ENCODE results near the gene KCNJ5. TPM values are rescaled to one million over a fixed set of nuclear protein-coding genes. Genes with fewer than 3 reads are reported as not detected.

Gene KCNJ5
- total RNA-seq, 1 experiment from 2014 or later = not detected

DNA sequence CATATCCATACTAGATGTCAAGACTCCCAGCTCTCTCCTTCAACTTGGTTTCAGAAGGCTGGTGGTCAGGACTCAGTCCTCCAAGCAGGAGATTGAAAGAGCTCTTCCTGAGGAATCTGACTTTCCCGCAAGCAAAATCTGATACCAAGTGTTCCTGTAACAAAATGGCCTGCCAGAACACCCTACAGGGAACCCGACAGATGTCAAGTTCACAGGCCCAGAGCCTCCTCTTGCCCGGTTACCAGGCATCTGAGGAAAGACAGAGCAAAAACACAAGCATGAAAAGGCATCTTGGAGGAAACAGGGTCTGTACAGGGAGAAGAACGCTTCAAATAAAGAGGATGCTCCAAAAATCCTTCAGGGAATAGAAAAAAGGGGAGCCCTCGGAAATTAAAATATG lies 8.7 kb upstream of the KCNJ5 start:
- H3K36me3 ChIP-seq (ENCODE audit: control insufficient read depth, insufficient read depth, low read length) = no peaks in the 10 kb centered on the region
- POLR2A ChIA-PET = no interaction called here
- H3K27me3 Mint-ChIP-seq (ENCODE audit: insufficient read depth, unreplicated experiment) = peaks cover 25% of the 10 kb centered on the region

DNA sequence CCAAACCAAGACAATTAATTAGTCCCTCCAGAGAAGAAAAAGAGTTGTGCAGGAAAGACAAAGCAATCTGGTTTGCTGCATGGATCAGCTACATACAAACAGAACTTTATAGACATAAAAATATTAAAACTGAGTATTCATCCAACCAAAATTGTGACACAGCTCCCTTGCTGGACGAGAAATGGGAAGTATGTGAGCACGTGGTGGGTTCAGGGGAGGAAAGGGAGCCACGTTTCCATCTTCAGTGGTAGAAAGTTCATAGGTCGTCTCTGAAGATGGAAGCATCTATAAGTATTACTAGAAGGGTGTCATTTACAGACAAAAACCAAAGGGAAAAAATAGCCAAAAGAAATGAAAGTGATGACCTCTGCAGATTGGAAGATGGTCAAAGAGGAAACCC lies 7.1 kb upstream of the KCNJ5 start:
- Histone ChIP-seq H3K4me3 (ENCODE audit: low read depth, low read length) (no peak overlapping the region), H3K27me3 (replicated peaks; ENCODE audit: control insufficient read depth, insufficient read depth, low read length) (no peaks in the 10 kb centered on the region; the same call in none of the 2 replicates), H3K4me1 (no peaks in the 10 kb centered on the region), H3K9me3 (no peaks in the 10 kb centered on the region), H3K36me3 (ENCODE audit: control insufficient read depth, insufficient read depth, low read length) (no peaks in the 10 kb centered on the region)
- H3K4me1 Mint-ChIP-seq (ENCODE audit: low read depth, unreplicated experiment) = no peaks in the 10 kb centered on the region
- no peak overlapping the region for H3K27ac Mint-ChIP-seq (ENCODE audit: unreplicated experiment)
- ChIA-PET POLR2A (no interaction called here), CTCF (interaction anchor here (1.2 to 5.8 kb wide), 5 partner anchors 8 to 447 kb away, joined by 3 to 223 read pairs (median 38); no protein-coding TSS in a partner anchor)
- no TSS peak for BruUV-seq (replicated peaks)
- TF ChIP-seq, protein P1, sequence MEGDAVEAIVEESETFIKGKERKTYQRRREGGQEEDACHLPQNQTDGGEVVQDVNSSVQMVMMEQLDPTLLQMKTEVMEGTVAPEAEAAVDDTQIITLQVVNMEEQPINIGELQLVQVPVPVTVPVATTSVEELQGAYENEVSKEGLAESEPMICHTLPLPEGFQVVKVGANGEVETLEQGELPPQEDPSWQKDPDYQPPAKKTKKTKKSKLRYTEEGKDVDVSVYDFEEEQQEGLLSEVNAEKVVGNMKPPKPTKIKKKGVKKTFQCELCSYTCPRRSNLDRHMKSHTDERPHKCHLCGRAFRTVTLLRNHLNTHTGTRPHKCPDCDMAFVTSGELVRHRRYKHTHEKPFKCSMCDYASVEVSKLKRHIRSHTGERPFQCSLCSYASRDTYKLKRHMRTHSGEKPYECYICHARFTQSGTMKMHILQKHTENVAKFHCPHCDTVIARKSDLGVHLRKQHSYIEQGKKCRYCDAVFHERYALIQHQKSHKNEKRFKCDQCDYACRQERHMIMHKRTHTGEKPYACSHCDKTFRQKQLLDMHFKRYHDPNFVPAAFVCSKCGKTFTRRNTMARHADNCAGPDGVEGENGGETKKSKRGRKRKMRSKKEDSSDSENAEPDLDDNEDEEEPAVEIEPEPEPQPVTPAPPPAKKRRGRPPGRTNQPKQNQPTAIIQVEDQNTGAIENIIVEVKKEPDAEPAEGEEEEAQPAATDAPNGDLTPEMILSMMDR (IDR thresholded peaks at IDR 0.05; ENCODE audit: insufficient read depth in 1 of 2, low read depth in 1 of 2, low read length in 1 of 2, severe bottlenecking in 1 of 2, unreplicated experiment in 1 of 2) = no peak
- peaks cover 27% of the 10 kb centered on the region for H3K27me3 Mint-ChIP-seq (ENCODE audit: insufficient read depth, unreplicated experiment)
- H3K36me3 Mint-ChIP-seq (ENCODE audit: insufficient read depth, unreplicated experiment) = no peaks in the 10 kb centered on the region
- no peak for DNase-seq
- H3K9me3 Mint-ChIP-seq (ENCODE audit: unreplicated experiment) = no peaks in the 10 kb centered on the region
- H3K4me3 Mint-ChIP-seq (ENCODE audit: unreplicated experiment) = no peak overlapping the region
- intact Hi-C loops (cut with micrococcal nuclease; ENCODE audit: unreplicated experiment) = loop anchor here (1.0 to 5.0 kb wide), 7 partner anchors 22 to 867 kb away; no protein-coding TSS in a partner anchor

More for the DNA sequence above, 8.7 kb upstream of the KCNJ5 start:
- CTCF ChIA-PET = interaction anchor here (1.5 to 2.7 kb wide), 2 partner anchors 14 to 74 kb away, joined by 3 to 13 read pairs; no protein-coding TSS in a partner anchor
- H3K9me3 Mint-ChIP-seq (ENCODE audit: unreplicated experiment) = no peaks in the 10 kb centered on the region
- H3K36me3 Mint-ChIP-seq (ENCODE audit: insufficient read depth, unreplicated experiment) = no peaks in the 10 kb centered on the region
- TF ChIP-seq, protein P1 (IDR thresholded peaks at IDR 0.05; ENCODE audit: insufficient read depth in 1 of 2, low read depth in 1 of 2, low read length in 1 of 2, severe bottlenecking in 1 of 2, unreplicated experiment in 1 of 2) = no peak
- H3K4me3 Mint-ChIP-seq (ENCODE audit: unreplicated experiment) = no peak overlapping the region
- Histone ChIP-seq H3K9me3 (no peaks in the 10 kb centered on the region), H3K4me1 (no peaks in the 10 kb centered on the region), H3K27me3 (replicated peaks; ENCODE audit: control insufficient read depth, insufficient read depth, low read length) (peaks cover 3% of the 10 kb centered on the region; the same call in 1 of the 2 replicates), H3K4me3 (ENCODE audit: low read depth, low read length) (no peak overlapping the region)
- H3K27ac Mint-ChIP-seq (ENCODE audit: unreplicated experiment) = no peak overlapping the region
- DNase-seq = peak in 1 of 2 experiments; percentile 17
- BruUV-seq (replicated peaks) = no TSS peak
- no peaks in the 10 kb centered on the region for H3K4me1 Mint-ChIP-seq (ENCODE audit: low read depth, unreplicated experiment)
- intact Hi-C loops (cut with micrococcal nuclease; ENCODE audit: unreplicated experiment) = loop anchor here (5.0 kb wide), 1 partner anchor 480 kb away; no protein-coding TSS in a partner anchor

DNA sequence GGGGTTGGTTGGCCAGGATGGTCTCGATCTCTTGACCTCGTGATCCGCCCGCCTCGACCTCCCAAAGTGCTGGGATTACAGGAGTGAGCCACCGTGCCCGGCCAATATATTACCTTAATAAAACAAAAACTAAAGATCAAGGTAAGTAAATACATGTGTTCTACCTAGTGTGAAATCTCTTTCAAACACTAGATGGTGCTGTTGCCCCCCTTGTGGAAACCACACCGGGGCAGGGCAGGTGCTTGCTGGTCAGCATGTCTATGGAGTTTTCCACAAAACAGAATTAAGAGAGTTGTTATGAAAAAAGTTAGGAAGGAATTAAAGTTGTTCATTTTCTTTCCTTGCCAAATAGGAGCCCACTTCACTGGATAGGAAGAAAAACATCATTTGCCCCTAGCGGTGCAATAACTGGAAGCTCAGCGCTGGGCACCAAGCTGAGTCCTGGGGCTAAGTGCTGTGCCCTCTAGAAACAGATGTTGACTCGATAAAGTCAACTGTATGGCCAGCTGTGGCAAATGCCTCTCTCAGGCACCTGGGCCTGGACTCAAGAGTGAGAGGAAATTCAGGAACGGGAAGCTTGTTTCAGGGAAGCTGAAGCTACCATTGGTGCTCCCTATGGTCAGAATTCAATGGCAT lies 6.3 kb upstream of the KCNJ5 start:
- intact Hi-C loops (cut with micrococcal nuclease; ENCODE audit: unreplicated experiment) = loop anchor here (1.0 to 5.0 kb wide), 7 partner anchors 21 to 866 kb away; no protein-coding TSS in a partner anchor
- Histone ChIP-seq H3K4me3 (ENCODE audit: low read depth, low read length) (no peak overlapping the region), H3K4me1 (no peaks in the 10 kb centered on the region; the same call in 1 of the 2 replicates), H3K9me3 (no peaks in the 10 kb centered on the region), H3K27me3 (replicated peaks; ENCODE audit: control insufficient read depth, insufficient read depth, low read length) (no peaks in the 10 kb centered on the region; the same call in none of the 2 replicates), H3K36me3 (ENCODE audit: control insufficient read depth, insufficient read depth, low read length) (no peaks in the 10 kb centered on the region)
- no peaks in the 10 kb centered on the region for H3K36me3 Mint-ChIP-seq (ENCODE audit: insufficient read depth, unreplicated experiment)
- ChIA-PET POLR2A (interaction anchor here (0.6 kb wide), 1 partner anchor 72 kb away, joined by 4 read pairs; no protein-coding TSS in a partner anchor), CTCF (interaction anchor here (0.6 to 5.8 kb wide), 12 partner anchors 8 to 1920 kb away, joined by 3 to 223 read pairs (median 3); no protein-coding TSS in a partner anchor)
- H3K27me3 Mint-ChIP-seq (ENCODE audit: insufficient read depth, unreplicated experiment) = peaks cover 33% of the 10 kb centered on the region
- no peak overlapping the region for H3K27ac Mint-ChIP-seq (ENCODE audit: unreplicated experiment)
- DNase-seq = peak; percentile 78 to 91
- TF ChIP-seq, protein P1 (IDR thresholded peaks at IDR 0.05; ENCODE audit: insufficient read depth in 1 of 2, low read depth in 1 of 2, low read length in 1 of 2, severe bottlenecking in 1 of 2, unreplicated experiment in 1 of 2) = peak; percentile 96 to 97
- no peak overlapping the region for H3K4me3 Mint-ChIP-seq (ENCODE audit: unreplicated experiment)
- no peaks in the 10 kb centered on the region for H3K4me1 Mint-ChIP-seq (ENCODE audit: low read depth, unreplicated experiment)
- H3K9me3 Mint-ChIP-seq (ENCODE audit: unreplicated experiment) = no peaks in the 10 kb centered on the region
- no TSS peak for BruUV-seq (replicated peaks)
